GM12891 (cell line): ENCODE results near the gene ADAMTS4.

Experiments
- POLR2A ChIP-seq: IDR thresholded peaks from 2 replicates; pipeline ENCODE4 v1.6.1; 2011; ENCODE audit warnings: low read depth, low read length, control low read depth
- POLR2AphosphoS5 ChIP-seq: IDR thresholded peaks from 2 replicates; pipeline ENCODE4 v1.6.1; 2011; ENCODE audit warnings: low read depth, low read length, control low read depth
- SPI1 ChIP-seq: IDR thresholded peaks from 2 replicates; pipeline ENCODE4 v1.6.1; 2011; ENCODE audit warnings: low read depth, low read length, control low read depth
- TAF1 ChIP-seq: IDR thresholded peaks from 2 replicates; pipeline ENCODE4 v1.6.1; 2011; ENCODE audit warnings: low read depth, low read length, control low read depth

DNA sequence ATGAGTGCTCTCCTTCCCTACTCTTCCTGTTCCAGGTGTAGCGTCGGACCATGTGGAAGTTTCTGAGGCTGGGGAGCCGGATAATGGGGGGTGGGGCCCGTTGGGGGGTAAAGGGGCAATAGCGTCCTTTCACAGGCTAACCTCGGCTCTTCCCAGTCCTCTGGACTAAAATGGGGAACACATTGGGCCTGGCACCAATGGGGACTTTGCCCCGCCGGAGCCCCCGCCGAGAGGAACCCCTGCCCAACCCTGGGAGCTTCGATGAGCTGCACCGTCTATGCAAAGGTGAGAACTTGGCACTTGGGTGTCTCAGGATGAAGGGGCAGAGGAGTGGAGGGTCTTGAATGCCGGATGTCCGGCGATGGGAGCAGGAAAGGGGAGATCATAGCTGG is 27.5 kb upstream of the ADAMTS4 start:
- TF ChIP-seq POLR2A (no peak), SPI1 (no peak), POLR2AphosphoS5 (no peak), TAF1 (peak; percentile 6; the same call in 1 of the 2 replicates)
